Stomach (tissue), 4 donors: ENCODE data around the gene CCT3.

Experiments used
- CTCF ChIP-seq, 7 experiments: fragments of 450-650 bp in 4 of 7; fragments of 200-600 bp in 3 of 7; sonication (generic) in 3 of 7; IDR thresholded peaks; one replicate each; pipeline ENCODE4 v1.5.1; 2016 to 2019; ENCODE audit warnings: antibody characterized with exemption in 7 of 7, control low read depth in 2 of 7, mild to moderate bottlenecking in 1 of 7
- EP300 ChIP-seq: sonication (generic); formaldehyde crosslinking; IDR thresholded peaks from one replicate; pipeline ENCODE4 v1.6.1; 2017; ENCODE audit warnings: antibody characterized with exemption
- POLR2A ChIP-seq, 4 donors: fragments of 450-650 bp; IDR thresholded peaks; one replicate each; pipeline ENCODE4 v1.6.1; 2016; ENCODE audit warnings: antibody characterized with exemption in 4 of 4, control low read depth in 2 of 4, mild to moderate bottlenecking in 1 of 4, moderate library complexity in 1 of 4
- POLR2AphosphoS5 ChIP-seq, 3 donors: sonication (generic); formaldehyde crosslinking; IDR thresholded peaks; one replicate each; pipeline ENCODE4 v1.6.1; 2016; ENCODE audit warnings: antibody characterized with exemption in 3 of 3

GRCh38 chr1:156360534-156360933 lies 22.4 kb upstream of the CCT3 start:
- TF ChIP-seq POLR2A (IDR thresholded peaks at IDR 0.05) (no peak), CTCF (IDR thresholded peaks at IDR 0.05) (no peak), POLR2AphosphoS5 (IDR thresholded peaks at IDR 0.05) (no peak), EP300 (no peak)
